Measurements from ENCODE around the gene CTSD. TPM values are rescaled to one million over a fixed set of nuclear protein-coding genes. Genes with fewer than 3 reads are reported as not detected.

CTSD gene
- polyA plus RNA-seq, 1 donor, result 198 TPM

GRCh38 chr11:1730059-1730629 is 33.6 kb downstream of the CTSD start:
- no peak for DNase-seq

GRCh38 chr11:1729692-1730011 is 34.1 kb downstream of the CTSD start:
- DNase-seq, result no peak

GRCh38 chr11:1728931-1729691 is 34.6 kb downstream of the CTSD start:
- DNase-seq, result no peak

GRCh38 chr11:1728301-1728700 is 35.4 kb downstream of the CTSD start:
- DNase-seq, result no peak

GRCh38 chr11:1727861-1728260 is 35.9 kb downstream of the CTSD start:
- DNase-seq, result no peak

- no peak for DNase-seq
Measured at GRCh38 chr11:1727096-1727690, 36.5 kb downstream of the CTSD start.

- no peak for DNase-seq
Measured at GRCh38 chr11:1719781-1720180, 43.9 kb downstream of the CTSD start.

- DNase-seq, result no peak
Measured at GRCh38 chr11:1718326-1718725, 45.4 kb downstream of the CTSD start.

GRCh38 chr11:1717745-1718144 is 46.0 kb downstream of the CTSD start:
- no peak for DNase-seq

- no peak for DNase-seq
Measured at GRCh38 chr11:1714908-1715885, 48.5 kb downstream of the CTSD start.

- DNase-seq, result no peak
Measured at GRCh38 chr11:1708716-1709115, 55.0 kb downstream of the CTSD start.

GRCh38 chr11:1707751-1708150 is 56.0 kb downstream of the CTSD start:
- DNase-seq, result no peak

GRCh38 chr11:1706634-1707400 is 56.9 kb downstream of the CTSD start:
- DNase-seq, result no peak

- DNase-seq, result no peak
Measured at GRCh38 chr11:1705126-1706052, 58.3 kb downstream of the CTSD start.

- no peak for DNase-seq
Measured at GRCh38 chr11:1703146-1703545, 60.6 kb downstream of the CTSD start.

Other genes with a start within 250 kb of the CTSD start
- gene DUSP8, start 191.7 kb downstream of the CTSD start, polyA plus RNA-seq (ENCODE audit: insufficient read length), result 3.2 TPM
- 0.35 TPM for gene KRTAP5-1, start 178.6 kb downstream of the CTSD start, polyA plus RNA-seq (ENCODE audit: insufficient read length)
- not detected for gene KRTAP5-2, start 165.6 kb downstream of the CTSD start, polyA plus RNA-seq (ENCODE audit: insufficient read length)
- not detected for gene KRTAP5-3, start 155.5 kb downstream of the CTSD start, polyA plus RNA-seq (ENCODE audit: insufficient read length)
- not detected for gene KRTAP5-4, start 141.8 kb downstream of the CTSD start, polyA plus RNA-seq (ENCODE audit: insufficient read length)
- not detected for gene KRTAP5-5, start 134.2 kb downstream of the CTSD start, polyA plus RNA-seq (ENCODE audit: insufficient read length)
- not detected for gene KRTAP5-6, start 66.7 kb downstream of the CTSD start, polyA plus RNA-seq (ENCODE audit: insufficient read length)
- gene IFITM10, start 13.3 kb downstream of the CTSD start, polyA plus RNA-seq (ENCODE audit: insufficient read length), result 0.22 TPM
- gene SYT8, start 71.1 kb upstream of the CTSD start, polyA plus RNA-seq (ENCODE audit: insufficient read length), result 0.18 TPM
- 0.32 TPM for gene TNNI2, start 75.1 kb upstream of the CTSD start, polyA plus RNA-seq (ENCODE audit: insufficient read length)
- 1.8 TPM for gene LSP1, start 89.2 kb upstream of the CTSD start, polyA plus RNA-seq (ENCODE audit: insufficient read length)
- gene PRR33, start 128.0 kb upstream of the CTSD start, polyA plus RNA-seq (ENCODE audit: insufficient read length), result 0.08 TPM
- 8.2 TPM for gene TNNT3, start 155.8 kb upstream of the CTSD start, polyA plus RNA-seq (ENCODE audit: insufficient read length)
- gene MRPL23, start 183.4 kb upstream of the CTSD start, polyA plus RNA-seq (ENCODE audit: insufficient read length), result 33.6 TPM
- gene H19, start 233.9 kb upstream of the CTSD start, polyA plus RNA-seq (ENCODE audit: insufficient read length), result 2,033 TPM

Data from left kidney (tissue), 2 donors.